OCI-LY3 (cell line): ENCODE results near the gene NARS2.

Experiments
- CTCF ChIP-seq: fragments of 200-600, 300-600 bp; sonication (generic); IDR thresholded peaks from 2 replicates; pipeline ENCODE4 v1.5.1; 2014; ENCODE audit warnings: antibody characterized with exemption, low read length, low read depth
- EZH2phosphoT487 ChIP-seq: fragments of 200-600 bp; shearing (Covaris generic); IDR thresholded peaks from 2 replicates; pipeline ENCODE4 v1.6.1; 2018; ENCODE audit warnings: antibody characterized with exemption, mixed run types, low read depth

DNA sequence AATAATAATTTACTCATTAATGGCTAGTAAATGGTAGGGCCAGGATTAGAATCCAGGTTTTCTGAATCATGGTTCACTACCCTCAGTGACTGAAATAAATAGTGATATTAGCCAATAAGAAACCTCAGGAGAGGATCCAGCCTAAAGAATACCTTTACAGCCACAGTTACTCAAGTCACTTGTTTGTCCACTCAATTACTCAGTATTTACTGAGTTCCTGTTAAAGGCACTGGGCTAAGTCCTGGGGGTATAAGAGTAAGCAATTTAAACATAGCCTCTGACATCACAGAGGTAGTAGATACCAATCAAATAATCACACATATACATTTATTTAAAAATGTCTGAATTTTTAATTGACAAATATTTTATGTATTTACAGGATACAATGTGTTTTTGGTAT is 100.2 kb downstream of the NARS2 start:
- TF ChIP-seq CTCF (no peak), EZH2phosphoT487 (no peak)
